Fibroblast of skin of right quadriceps (primary cell): Measurements from ENCODE around the gene USP17L19.
A peak's percentile ranks its signal among the peaks of the same experiment; 100 is the strongest.
"Not testable (repeated sequence)": the region's sequence is repeated elsewhere in the genome, so short reads cannot be mapped to it uniquely, and the experiment has no call there.

Experiments
- DNase-seq: peaks from one replicate; pipeline ENCODE4 v3.0.0-alpha.2; 2013

USP17L19 gene, protein sequence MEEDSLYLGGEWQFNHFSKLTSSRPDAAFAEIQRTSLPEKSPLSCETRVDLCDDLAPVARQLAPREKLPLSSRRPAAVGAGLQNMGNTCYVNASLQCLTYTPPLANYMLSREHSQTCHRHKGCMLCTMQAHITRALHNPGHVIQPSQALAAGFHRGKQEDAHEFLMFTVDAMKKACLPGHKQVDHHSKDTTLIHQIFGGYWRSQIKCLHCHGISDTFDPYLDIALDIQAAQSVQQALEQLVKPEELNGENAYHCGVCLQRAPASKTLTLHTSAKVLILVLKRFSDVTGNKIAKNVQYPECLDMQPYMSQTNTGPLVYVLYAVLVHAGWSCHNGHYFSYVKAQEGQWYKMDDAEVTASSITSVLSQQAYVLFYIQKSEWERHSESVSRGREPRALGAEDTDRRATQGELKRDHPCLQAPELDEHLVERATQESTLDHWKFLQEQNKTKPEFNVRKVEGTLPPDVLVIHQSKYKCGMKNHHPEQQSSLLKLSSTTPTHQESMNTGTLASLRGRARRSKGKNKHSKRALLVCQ

DNA sequence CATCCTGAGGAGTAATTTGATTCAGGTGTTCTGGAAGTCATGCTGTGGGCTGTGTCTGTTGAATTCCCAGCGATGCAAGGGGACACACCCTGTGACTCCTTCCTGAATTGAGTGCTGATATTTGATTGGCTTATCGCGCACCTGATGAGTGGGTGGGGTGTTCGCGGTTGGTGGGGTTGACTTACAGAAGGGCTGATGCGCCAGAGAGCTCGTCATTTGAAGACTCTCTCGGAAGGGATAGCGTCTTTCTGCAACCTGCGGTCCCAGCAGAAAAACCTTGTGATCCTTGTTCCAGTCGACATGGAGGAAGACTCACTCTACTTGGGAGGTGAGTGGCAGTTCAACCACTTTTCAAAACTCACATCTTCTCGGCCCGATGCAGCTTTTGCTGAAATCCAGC is at the start of gene USP17L19:
Gene USP17L19, plus strand, starts transcription at position 301 of the 400 bp plus-strand sequence. Its CDS starts 0 bp downstream, at position 301.
- not testable (repeated sequence) for DNase-seq

DNA sequence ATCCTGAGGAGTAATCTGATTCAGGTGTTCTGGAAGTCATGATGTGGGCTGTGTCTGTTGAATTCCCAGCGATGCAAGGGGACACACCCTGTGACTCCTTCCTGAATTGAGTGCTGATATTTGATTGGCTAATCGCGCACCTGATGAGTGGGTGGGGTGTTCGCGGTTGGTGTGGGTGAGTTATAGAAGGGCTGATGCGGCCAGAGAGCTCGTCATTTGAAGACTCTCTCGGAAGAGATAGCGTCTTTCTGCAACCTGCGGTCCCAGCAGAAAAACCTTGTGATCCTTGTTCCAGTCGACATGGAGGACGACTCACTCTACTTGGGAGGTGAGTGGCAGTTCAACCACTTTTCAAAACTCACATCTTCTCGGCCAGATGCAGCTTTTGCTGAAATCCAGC is 42.8 kb upstream of the USP17L19 start, which contains the start of gene USP17L10:
Gene USP17L10, plus strand, starts transcription at position 301 of the 400 bp plus-strand sequence. Its CDS starts 0 bp downstream, at position 301.
- DNase-seq: not testable (repeated sequence)

DNA sequence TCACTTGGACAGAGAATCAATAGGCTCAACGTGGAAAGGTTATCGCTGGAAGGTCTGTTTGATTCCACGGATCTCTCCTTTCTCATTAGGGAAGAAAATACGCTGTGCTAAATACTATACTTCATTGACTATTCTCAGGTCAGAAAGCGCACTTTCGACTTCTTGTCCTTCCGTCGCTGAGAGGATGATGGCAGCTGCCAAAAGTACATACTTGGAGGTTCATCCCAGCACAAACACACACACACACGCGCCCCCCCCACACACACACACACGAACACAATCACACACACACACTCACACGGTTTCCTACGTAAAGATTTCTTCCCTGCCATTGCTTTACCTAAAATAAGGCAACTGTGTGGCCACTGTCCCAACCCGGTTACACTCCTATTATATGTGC is 38.5 kb upstream of the USP17L19 start:
- not testable (repeated sequence) for DNase-seq

DNA sequence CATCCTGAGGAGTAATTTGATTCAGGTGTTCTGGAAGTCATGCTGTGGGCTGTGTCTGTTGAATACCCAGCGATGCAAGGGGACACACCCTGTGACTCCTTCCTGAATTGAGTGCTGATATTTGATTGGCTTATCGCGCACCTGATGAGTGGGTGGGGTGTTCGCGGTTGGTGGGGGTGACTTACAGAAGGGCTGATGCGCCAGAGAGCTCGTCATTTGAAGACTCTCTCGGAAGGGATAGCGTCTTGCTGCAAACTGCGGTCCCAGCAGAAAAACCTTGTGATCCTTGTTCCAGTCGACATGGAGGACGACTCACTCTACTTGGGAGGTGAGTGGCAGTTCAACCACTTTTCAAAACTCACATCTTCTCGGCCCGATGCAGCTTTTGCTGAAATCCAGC is 38.1 kb upstream of the USP17L19 start, which contains the start of gene USP17L11:
Gene USP17L11, plus strand, starts transcription at position 301 of the 400 bp plus-strand sequence. Its CDS starts 0 bp downstream, at position 301.
- not testable (repeated sequence) for DNase-seq

DNA sequence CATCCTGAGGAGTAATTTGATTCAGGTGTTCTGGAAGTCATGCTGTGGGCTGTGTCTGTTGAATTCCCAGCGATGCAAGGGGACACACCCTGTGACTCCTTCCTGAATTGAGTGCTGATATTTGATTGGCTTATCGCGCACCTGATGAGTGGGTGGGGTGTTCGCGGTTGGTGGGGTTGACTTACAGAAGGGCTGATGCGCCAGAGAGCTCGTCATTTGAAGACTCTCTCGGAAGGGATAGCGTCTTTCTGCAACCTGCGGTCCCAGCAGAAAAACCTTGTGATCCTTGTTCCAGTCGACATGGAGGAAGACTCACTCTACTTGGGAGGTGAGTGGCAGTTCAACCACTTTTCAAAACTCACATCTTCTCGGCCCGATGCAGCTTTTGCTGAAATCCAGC is 33.3 kb upstream of the USP17L19 start, which contains the start of gene USP17L12:
Gene USP17L12, plus strand, starts transcription at position 301 of the 400 bp plus-strand sequence. Its CDS starts 0 bp downstream, at position 301.
- DNase-seq: not testable (repeated sequence)

DNA sequence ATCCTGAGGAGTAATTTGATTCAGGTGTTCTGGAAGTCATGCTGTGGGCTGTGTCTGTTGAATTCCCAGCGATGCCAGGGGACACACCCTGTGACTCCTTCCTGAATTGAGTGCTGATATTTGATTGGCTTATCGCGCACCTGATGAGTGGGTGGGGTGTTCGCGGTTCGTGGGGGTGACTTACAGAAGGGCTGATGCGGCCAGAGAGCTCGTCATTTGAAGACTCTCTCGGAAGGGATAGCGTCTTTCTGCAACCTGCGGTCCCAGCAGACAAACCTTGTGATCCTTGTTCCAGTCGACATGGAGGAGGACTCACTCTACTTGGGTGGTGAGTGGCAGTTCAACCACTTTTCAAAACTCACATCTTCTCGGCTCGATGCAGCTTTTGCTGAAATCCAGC is 28.6 kb upstream of the USP17L19 start, which contains the start of gene USP17L13:
Gene USP17L13, plus strand, starts transcription at position 301 of the 400 bp plus-strand sequence. Its CDS starts 0 bp downstream, at position 301.
- DNase-seq: not testable (repeated sequence)

DNA sequence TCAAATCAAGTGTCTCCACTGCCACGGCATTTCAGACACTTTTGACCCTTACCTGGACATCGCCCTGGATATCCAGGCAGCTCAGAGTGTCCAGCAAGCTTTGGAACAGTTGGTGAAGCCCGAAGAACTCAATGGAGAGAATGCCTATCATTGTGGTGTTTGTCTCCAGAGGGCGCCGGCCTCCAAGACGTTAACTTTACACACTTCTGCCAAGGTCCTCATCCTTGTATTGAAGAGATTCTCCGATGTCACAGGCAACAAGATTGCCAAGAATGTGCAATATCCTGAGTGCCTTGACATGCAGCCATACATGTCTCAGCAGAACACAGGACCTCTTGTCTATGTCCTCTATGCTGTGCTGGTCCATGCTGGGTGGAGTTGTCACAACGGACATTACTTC is 22.9 kb upstream of the USP17L19 start:
- DNase-seq: not testable (repeated sequence)

DNA sequence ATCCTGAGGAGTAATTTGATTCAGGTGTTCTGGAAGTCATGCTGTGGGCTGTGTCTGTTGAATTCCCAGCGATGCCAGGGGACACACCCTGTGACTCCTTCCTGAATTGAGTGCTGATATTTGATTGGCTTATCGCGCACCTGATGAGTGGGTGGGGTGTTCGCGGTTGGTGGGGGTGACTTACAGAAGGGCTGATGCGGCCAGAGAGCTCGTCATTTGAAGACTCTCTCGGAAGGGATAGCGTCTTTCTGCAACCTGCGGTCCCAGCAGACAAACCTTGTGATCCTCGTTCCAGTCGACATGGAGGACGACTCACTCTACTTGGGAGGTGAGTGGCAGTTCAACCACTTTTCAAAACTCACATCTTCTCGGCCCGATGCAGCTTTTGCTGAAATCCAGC is 19.1 kb upstream of the USP17L19 start, which contains the start of gene USP17L15:
Gene USP17L15, plus strand, starts transcription at position 301 of the 400 bp plus-strand sequence. Its CDS starts 0 bp downstream, at position 301.
- not testable (repeated sequence) for DNase-seq

DNA sequence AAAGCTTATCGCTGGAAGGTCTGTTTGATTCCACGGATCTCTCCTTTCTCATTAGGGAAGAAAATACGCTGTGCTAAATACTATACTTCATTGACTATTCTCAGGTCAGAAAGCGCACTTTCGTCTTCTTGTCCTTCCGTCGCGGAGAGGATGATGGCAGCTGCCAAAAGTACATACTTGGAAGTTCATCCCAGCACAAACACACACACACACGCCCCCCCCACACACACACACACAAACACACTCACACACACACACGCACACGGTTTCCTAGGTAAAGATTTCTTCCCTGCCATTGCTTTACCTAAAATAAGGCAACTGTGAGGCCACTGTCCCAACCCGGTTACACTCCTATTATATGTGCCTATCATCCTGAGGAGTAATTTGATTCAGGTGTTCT is 14.7 kb upstream of the USP17L19 start:
- DNase-seq: peak; percentile 0

DNA sequence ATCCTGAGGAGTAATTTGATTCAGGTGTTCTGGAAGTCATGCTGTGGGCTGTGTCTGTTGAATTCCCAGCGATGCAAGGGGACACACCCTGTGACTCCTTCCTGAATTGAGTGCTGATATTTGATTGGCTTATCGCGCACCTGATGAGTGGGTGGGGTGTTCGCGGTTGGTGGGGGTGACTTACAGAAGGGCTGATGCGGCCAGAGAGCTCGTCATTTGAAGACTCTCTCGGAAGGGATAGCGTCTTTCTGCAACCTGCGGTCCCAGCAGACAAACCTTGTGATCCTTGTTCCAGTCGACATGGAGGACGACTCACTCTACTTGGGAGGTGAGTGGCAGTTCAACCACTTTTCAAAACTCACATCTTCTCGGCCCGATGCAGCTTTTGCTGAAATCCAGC is 9.6 kb upstream of the USP17L19 start, which contains the start of gene USP17L17:
Gene USP17L17, plus strand, starts transcription at position 301 of the 400 bp plus-strand sequence. Its CDS starts 0 bp downstream, at position 301.
- not testable (repeated sequence) for DNase-seq

DNA sequence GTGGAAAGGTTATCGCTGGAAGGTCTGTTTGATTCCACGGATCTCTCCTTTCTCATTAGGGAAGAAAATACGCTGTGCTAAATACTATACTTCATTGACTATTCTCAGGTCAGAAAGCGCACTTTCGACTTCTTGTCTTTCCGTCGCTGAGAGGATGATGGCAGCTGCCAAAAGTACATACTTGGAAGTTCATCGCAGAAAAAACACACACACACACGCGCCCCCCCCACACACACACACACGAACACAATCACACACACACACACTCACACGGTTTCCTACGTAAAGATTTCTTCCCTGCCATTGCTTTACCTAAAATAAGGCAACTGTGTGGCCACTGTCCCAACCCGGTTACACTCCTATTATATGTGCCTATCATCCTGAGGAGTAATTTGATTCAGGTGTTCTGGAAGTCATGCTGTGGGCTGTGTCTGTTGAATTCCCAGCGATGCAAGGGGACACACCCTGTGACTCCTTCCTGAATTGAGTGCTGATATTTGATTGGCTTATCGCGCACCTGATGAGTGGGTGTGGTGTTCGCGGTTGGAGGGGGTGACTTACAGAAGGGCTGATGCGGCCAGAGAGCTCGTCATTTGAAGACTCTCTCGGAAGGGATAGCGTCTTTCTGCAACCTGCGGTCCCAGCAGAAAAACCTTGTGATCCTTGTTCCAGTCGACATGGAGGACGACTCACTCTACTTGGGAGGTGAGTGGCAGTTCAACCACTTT is 5.1 kb upstream of the USP17L19 start, which contains the start of gene USP17L18:
Gene USP17L18, plus strand, starts transcription at position 678 of the 728 bp plus-strand sequence. Its CDS starts 0 bp downstream, at position 678.
- DNase-seq: peak; percentile 0

DNA sequence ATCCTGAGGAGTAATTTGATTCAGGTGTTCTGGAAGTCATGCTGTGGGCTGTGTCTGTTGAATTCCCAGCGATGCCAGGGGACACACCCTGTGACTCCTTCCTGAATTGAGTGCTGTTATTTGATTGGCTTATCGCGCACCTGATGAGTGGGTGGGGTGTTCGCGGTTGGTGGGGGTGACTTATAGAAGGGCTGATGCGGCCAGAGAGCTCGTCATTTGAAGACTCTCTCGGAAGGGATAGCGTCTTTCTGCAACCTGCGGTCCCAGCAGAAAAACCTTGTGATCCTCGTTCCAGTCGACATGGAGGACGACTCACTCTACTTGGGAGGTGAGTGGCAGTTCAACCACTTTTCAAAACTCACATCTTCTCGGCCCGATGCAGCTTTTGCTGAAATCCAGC is 4.6 kb downstream of the USP17L19 start, which contains the start of gene USP17L20:
Gene USP17L20, plus strand, starts transcription at position 301 of the 400 bp plus-strand sequence. Its CDS starts 0 bp downstream, at position 301.
- not testable (repeated sequence) for DNase-seq

DNA sequence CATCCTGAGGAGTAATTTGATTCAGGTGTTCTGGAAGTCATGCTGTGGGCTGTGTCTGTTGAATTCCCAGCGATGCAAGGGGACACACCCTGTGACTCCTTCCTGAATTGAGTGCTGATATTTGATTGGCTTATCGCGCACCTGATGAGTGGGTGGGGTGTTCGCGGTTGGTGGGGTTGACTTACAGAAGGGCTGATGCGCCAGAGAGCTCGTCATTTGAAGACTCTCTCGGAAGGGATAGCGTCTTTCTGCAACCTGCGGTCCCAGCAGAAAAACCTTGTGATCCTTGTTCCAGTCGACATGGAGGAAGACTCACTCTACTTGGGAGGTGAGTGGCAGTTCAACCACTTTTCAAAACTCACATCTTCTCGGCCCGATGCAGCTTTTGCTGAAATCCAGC is 9.4 kb downstream of the USP17L19 start, which contains the start of gene USP17L21:
Gene USP17L21, plus strand, starts transcription at position 301 of the 400 bp plus-strand sequence. Its CDS starts 0 bp downstream, at position 301.
- not testable (repeated sequence) for DNase-seq

DNA sequence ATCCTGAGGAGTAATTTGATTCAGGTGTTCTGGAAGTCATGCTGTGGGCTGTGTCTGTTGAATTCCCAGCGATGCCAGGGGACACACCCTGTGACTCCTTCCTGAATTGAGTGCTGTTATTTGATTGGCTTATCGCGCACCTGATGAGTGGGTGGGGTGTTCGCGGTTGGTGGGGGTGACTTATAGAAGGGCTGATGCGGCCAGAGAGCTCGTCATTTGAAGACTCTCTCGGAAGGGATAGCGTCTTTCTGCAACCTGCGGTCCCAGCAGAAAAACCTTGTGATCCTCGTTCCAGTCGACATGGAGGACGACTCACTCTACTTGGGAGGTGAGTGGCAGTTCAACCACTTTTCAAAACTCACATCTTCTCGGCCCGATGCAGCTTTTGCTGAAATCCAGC is 14.1 kb downstream of the USP17L19 start, which contains the start of gene USP17L22:
Gene USP17L22, plus strand, starts transcription at position 301 of the 400 bp plus-strand sequence. Its CDS starts 0 bp downstream, at position 301.
- DNase-seq: not testable (repeated sequence)

DNA sequence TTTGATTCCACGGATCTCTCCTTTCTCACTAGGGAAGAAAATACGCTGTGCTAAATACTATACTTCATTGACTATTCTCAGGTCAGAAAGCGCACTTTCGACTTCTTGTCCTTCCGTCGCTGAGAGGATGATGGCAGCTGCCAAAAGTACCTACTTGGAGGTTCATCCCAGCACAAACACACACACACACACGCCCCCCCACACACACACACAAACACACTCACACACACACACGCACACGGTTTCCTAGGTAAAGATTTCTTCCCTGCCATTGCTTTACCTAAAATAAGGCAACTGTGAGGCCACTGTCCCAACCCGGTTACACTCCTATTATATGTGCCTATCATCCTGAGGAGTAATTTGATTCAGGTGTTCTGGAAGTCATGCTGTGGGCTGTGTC is 18.5 kb downstream of the USP17L19 start:
- DNase-seq: not testable (repeated sequence)
